B cell (primary cell): Measurements from ENCODE around the gene PDZD8. TPM values are rescaled to one million over a fixed set of nuclear protein-coding genes. Genes with fewer than 3 reads are reported as not detected.

Experiments used
- ATAC-seq: fragments of 200-7000 bp; cut with Tn5 transposase; one replicate; pipeline ENCODE4 v1.10.0; 2021; ENCODE audit warnings: low read depth, mild to moderate bottlenecking, moderate number of reproducible peaks, moderate library complexity
- CTCF ChIA-PET: fragments of 350-600 bp; sonication (Branson Sonifier 250); formaldehyde crosslinking; loops from one replicate; lab custom pipeline; 2021; ENCODE audit warnings: antibody characterized with exemption, inconsistent platforms; lab: Charles Lee
- POLR2A ChIA-PET: fragments of 350-600 bp; sonication (Branson Sonifier 250); formaldehyde crosslinking; loops from one replicate; lab custom pipeline; 2021; ENCODE audit warnings: antibody characterized with exemption; lab: Charles Lee
- DNase-seq: peaks from one replicate; pipeline ENCODE4 v3.0.0; 2013
- H2AFZ ChIP-seq: 2 replicates; pipeline ENCODE4 v1.6.1; 2012; ENCODE audit warnings: mild to moderate bottlenecking, low read depth, low read length; ENCODE audit not compliant: insufficient read depth, poor library complexity, severe bottlenecking
- H3K27ac ChIP-seq, 2 donors: 1 replicate in 1 of 2; 2 replicates in 1 of 2; pipeline ENCODE4 v1.5.1; 2012 to 2013; ENCODE audit warnings: low read length in 2 of 2, mild to moderate bottlenecking in 2 of 2, moderate library complexity in 1 of 2
- H3K27me3 ChIP-seq, 4 experiments: fragments of 200-600 bp in 1 of 4; sonication (generic) in 1 of 4; replicated peaks in 1 of 4; 1 replicate in 2 of 4; 2 replicates in 2 of 4; pipeline versions ENCODE4 v1.6.1 to v1.7.0; 2013 to 2016; ENCODE audit warnings: low read length in 3 of 4, mild to moderate bottlenecking in 2 of 4, mixed read lengths in 1 of 4, moderate library complexity in 1 of 4; ENCODE audit not compliant: insufficient read depth in 4 of 4, control insufficient read depth in 3 of 4; ENCODE audit errors: control extremely low read depth in 1 of 4
- H3K36me3 ChIP-seq, 2 experiments: replicated peaks in 1 of 2; 1 replicate in 1 of 2; 2 replicates in 1 of 2; pipeline versions ENCODE4 v1.6.1 to v1.7.1; 2013; ENCODE audit warnings: low read length in 1 of 2; ENCODE audit not compliant: insufficient read depth in 2 of 2, control insufficient read depth in 1 of 2; ENCODE audit errors: control extremely low read depth in 1 of 2, extremely low read depth in 1 of 2
- H3K4me1 ChIP-seq, 2 donors: fragments of 200-600 bp in 1 of 2; sonication (generic) in 1 of 2; 1 replicate in 1 of 2; 2 replicates in 1 of 2; pipeline versions ENCODE4 v1.5.1 to v1.6.1; 2013 to 2017; ENCODE audit warnings: low read length in 2 of 2; ENCODE audit not compliant: control insufficient read depth in 2 of 2, insufficient read depth in 2 of 2
- H3K4me2 ChIP-seq: replicated peaks from 2 replicates; pipeline ENCODE3; 2012; ENCODE audit warnings: mild to moderate bottlenecking, low read depth, low read length; ENCODE audit not compliant: poor library complexity, severe bottlenecking
- H3K4me3 ChIP-seq, 5 experiments: fragments of 200-600 bp in 1 of 5; sonication (generic) in 1 of 5; 1 replicate in 3 of 5; 2 replicates in 2 of 5; pipeline versions ENCODE4 v1.5.1 to v1.7.0; 2011 to 2016; ENCODE audit warnings: low read length in 4 of 5, mild to moderate bottlenecking in 4 of 5, low read depth in 2 of 5, control low read depth in 1 of 5, moderate library complexity in 1 of 5; ENCODE audit not compliant: insufficient read depth in 1 of 5; ENCODE audit errors: control extremely low read depth in 1 of 5, extremely low read depth in 1 of 5
- H3K79me2 ChIP-seq: fragments of 200-600 bp; sonication (generic); one replicate; pipeline ENCODE4 v1.6.0; 2016; ENCODE audit warnings: low read length; ENCODE audit not compliant: control insufficient read depth, insufficient read depth
- H3K9ac ChIP-seq: fragments of 200-600 bp; sonication (generic); 2 replicates; pipeline ENCODE4 v1.6.1; 2017; ENCODE audit warnings: mild to moderate bottlenecking, low read length, moderate library complexity
- H3K9me3 ChIP-seq, 3 donors: one replicate each; pipeline versions ENCODE4 v1.6.1 to v1.7.1; 2013; ENCODE audit warnings: low read length in 2 of 3; ENCODE audit not compliant: control insufficient read depth in 2 of 3, insufficient read depth in 1 of 3; ENCODE audit errors: control extremely low read depth in 1 of 3
- H4K20me1 ChIP-seq: 2 replicates; pipeline ENCODE4 v1.6.0; 2012; ENCODE audit warnings: mild to moderate bottlenecking, low read length; ENCODE audit not compliant: insufficient read depth, control insufficient read depth, poor library complexity, severe bottlenecking
- H3K27ac Mint-ChIP-seq: one replicate; pipeline ENCODE4 v1.8.0; 2021; ENCODE audit warnings: mixed read lengths
- H3K27me3 Mint-ChIP-seq: one replicate; pipeline ENCODE4 v1.8.0; 2021; ENCODE audit warnings: mixed read lengths
- H3K4me1 Mint-ChIP-seq: one replicate; pipeline ENCODE4 v1.8.0; 2021; ENCODE audit warnings: mixed read lengths
- H3K4me3 Mint-ChIP-seq: one replicate; pipeline ENCODE4 v1.8.0; 2021; ENCODE audit warnings: mixed read lengths
- H3K9me3 Mint-ChIP-seq: one replicate; pipeline ENCODE4 v1.8.0; 2022; ENCODE audit warnings: mixed read lengths; ENCODE audit not compliant: insufficient read depth
- CTCF ChIP-seq: fragments of 200-600 bp; IDR thresholded peaks from one replicate; pipeline ENCODE4 v1.8.0; 2022; ENCODE audit warnings: antibody characterized with exemption, mild to moderate bottlenecking
- EZH2 ChIP-seq: IDR thresholded peaks from 2 replicates; pipeline ENCODE4 v1.6.1; 2012; ENCODE audit warnings: borderline replicate concordance, low read depth, mild to moderate bottlenecking, moderate library complexity, low read length; ENCODE audit not compliant: insufficient read depth, poor library complexity, severe bottlenecking
- WGBS: methylation state at CpG from one replicate; pipeline ENCODE4 v1.1.5; 2013; ENCODE audit warnings: missing lambda C conversion rate; ENCODE audit not compliant: insufficient coverage; 5-methylcytosine and 5-hydroxymethylcytosine counted together
- intact Hi-C: fragments of 100-400 bp; cut with micrococcal nuclease; formaldehyde crosslinking; loops from one replicate; pipeline ENCODE4 v1.10.0; 2022
- polyA plus RNA-seq: library from polyadenylated mRNA; depleted of rRNA; stranded (reverse); fragments of >200 nt; gene quantifications from 2 replicates; pipeline ENCODE4 v1.2.3, GENCODE V29; 2012
- total RNA-seq, 2 donors: library from RNA; stranded (reverse); fragments of 120-200 nt in 1 of 2; gene quantifications; 1 replicate in 1 of 2; 2 replicates in 1 of 2; pipeline versions ENCODE4 v1.2.3 to v1.2.4, GENCODE V29; 2013 to 2022

The PDZD8 gene
- total and polyA plus RNA-seq, 2 donors (not counting 1 experiment from before 2014, with no cell fraction given) = 4.9 to 13.2 TPM

- peaks cover 19% of the 10 kb centered on the region for H3K27me3 Mint-ChIP-seq
- H3K9me3 ChIP-seq = no peaks in the 10 kb centered on the region
- no peak for TF ChIP-seq EZH2
- TF ChIP-seq CTCF = no peak
- CTCF ChIA-PET = no interaction called here
- H3K27ac ChIP-seq = no peak overlapping the region
- 83% methylated on average over 6 of the region's 10 CpGs for WGBS
- ATAC-seq (no peak), DNase-seq (no peak)
- no peak overlapping the region for H3K27ac Mint-ChIP-seq
- intact Hi-C loops = no loop called here
- no peaks in the 10 kb centered on the region for H4K20me1 ChIP-seq
- H3K9me3 Mint-ChIP-seq = no peaks in the 10 kb centered on the region
- no peaks in the 10 kb centered on the region for H3K4me1 ChIP-seq
- H3K79me2 ChIP-seq = no peaks in the 10 kb centered on the region
- POLR2A ChIA-PET = no interaction called here
- no peak overlapping the region for H3K4me3 ChIP-seq
- H3K4me3 Mint-ChIP-seq = no peak overlapping the region
- H3K36me3 ChIP-seq = no peaks in the 10 kb centered on the region
- H2AFZ ChIP-seq = no peak overlapping the region
- no peaks in the 10 kb centered on the region for H3K4me1 Mint-ChIP-seq
- H3K4me2 ChIP-seq = no peak overlapping the region
- H3K27me3 ChIP-seq = peaks cover 0 to 23% (median 4%) of the 10 kb centered on the region in 4 experiments
- no peak overlapping the region for H3K9ac ChIP-seq
Observed at GRCh38 chr10:117256910-117257309, 118.3 kb downstream of the PDZD8 start.

- ChIA-PET POLR2A (no interaction called here), CTCF (no interaction called here)
- H3K9ac ChIP-seq = no peak overlapping the region
- no peak for TF ChIP-seq CTCF
- TF ChIP-seq EZH2 = no peak
- Mint-ChIP-seq H3K4me3 (no peak overlapping the region), H3K27me3 (peaks cover 23% of the 10 kb centered on the region), H3K4me1 (no peaks in the 10 kb centered on the region), H3K27ac (no peak overlapping the region), H3K9me3 (no peaks in the 10 kb centered on the region)
- ATAC-seq (no peak), DNase-seq (no peak)
- WGBS = 88% methylated on average over 9 of the region's 9 CpGs
- no peaks in the 10 kb centered on the region for H3K79me2 ChIP-seq
- H3K4me2 ChIP-seq = no peak overlapping the region
- H3K27ac ChIP-seq = no peak overlapping the region
- intact Hi-C loops = no loop called here
- no peak overlapping the region for H2AFZ ChIP-seq
- no peak overlapping the region for H3K4me3 ChIP-seq
- no peaks in the 10 kb centered on the region for H4K20me1 ChIP-seq
- H3K36me3 ChIP-seq = no peaks in the 10 kb centered on the region
- H3K9me3 ChIP-seq = no peaks in the 10 kb centered on the region
- H3K4me1 ChIP-seq = no peaks in the 10 kb centered on the region
- H3K27me3 ChIP-seq = peaks cover 0 to 17% (median 2%) of the 10 kb centered on the region in 4 experiments
Observed at GRCh38 chr10:117255835-117256460, 119.3 kb downstream of the PDZD8 start.
